ENCODE data around the gene TMEM263. TPM values are rescaled to one million over a fixed set of nuclear protein-coding genes. Genes with fewer than 3 reads are reported as not detected.

Gene TMEM263
- total RNA-seq, 1 donor from 2014 or later, result 160 TPM

DNA sequence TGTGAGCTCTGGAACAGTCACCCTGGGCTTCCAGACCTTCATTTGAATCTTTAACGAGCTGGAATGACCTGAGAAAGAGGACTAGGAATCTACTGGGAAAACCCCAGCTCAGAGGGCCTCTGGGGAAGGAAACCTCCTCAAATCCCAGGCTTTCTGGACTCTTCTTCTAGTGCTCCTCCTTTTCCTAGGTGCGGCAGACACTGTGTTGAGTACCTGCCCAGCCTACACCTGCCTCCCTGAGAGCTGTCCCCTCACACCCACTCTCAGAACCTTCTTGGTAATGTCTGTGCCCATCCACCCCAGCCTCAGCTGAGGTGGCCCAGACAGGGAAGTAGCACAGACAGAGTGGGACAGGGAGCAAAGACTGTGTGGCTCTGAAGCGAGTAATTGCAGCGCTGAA is 47.9 kb upstream of the TMEM263 start:
- Mint-ChIP-seq H3K4me3 (ENCODE audit: unreplicated experiment) (no peak overlapping the region), H3K27me3 (ENCODE audit: low read depth, unreplicated experiment) (peaks cover 19% of the 10 kb centered on the region), H3K27ac (ENCODE audit: unreplicated experiment) (no peak overlapping the region), H3K4me1 (ENCODE audit: low read depth, unreplicated experiment) (no peaks in the 10 kb centered on the region), H3K9me3 (ENCODE audit: unreplicated experiment) (peaks cover 2% of the 10 kb centered on the region), H3K36me3 (ENCODE audit: low read depth, unreplicated experiment) (no peaks in the 10 kb centered on the region)
- Histone ChIP-seq H3K9me3 (ENCODE audit: insufficient read depth, low read depth, low read length) (no peaks in the 10 kb centered on the region), H3K27ac (ENCODE audit: low read depth, low read length) (no peak overlapping the region), H3K36me3 (ENCODE audit: insufficient read depth, low read length) (no peaks in the 10 kb centered on the region), H3K4me3 (ENCODE audit: insufficient read depth, low read depth, low read length) (no peak overlapping the region), H3K79me2 (ENCODE audit: insufficient read depth, low read length) (no peaks in the 10 kb centered on the region), H3K4me1 (ENCODE audit: insufficient read depth, low read length) (no peaks in the 10 kb centered on the region), H3K4me2 (ENCODE audit: low read length) (no peak overlapping the region), H3K27me3 (ENCODE audit: insufficient read depth, low read length) (no peaks in the 10 kb centered on the region), H3K9ac (ENCODE audit: low read length) (no peak overlapping the region), H2AFZ (ENCODE audit: low read depth, low read length) (no peak overlapping the region), H4K20me1 (ENCODE audit: insufficient read depth, low read length) (no peaks in the 10 kb centered on the region)
- DNase-seq (ENCODE audit: low read depth) (no peak), FAIRE-seq (no peak)
- TF ChIP-seq, protein P1, sequence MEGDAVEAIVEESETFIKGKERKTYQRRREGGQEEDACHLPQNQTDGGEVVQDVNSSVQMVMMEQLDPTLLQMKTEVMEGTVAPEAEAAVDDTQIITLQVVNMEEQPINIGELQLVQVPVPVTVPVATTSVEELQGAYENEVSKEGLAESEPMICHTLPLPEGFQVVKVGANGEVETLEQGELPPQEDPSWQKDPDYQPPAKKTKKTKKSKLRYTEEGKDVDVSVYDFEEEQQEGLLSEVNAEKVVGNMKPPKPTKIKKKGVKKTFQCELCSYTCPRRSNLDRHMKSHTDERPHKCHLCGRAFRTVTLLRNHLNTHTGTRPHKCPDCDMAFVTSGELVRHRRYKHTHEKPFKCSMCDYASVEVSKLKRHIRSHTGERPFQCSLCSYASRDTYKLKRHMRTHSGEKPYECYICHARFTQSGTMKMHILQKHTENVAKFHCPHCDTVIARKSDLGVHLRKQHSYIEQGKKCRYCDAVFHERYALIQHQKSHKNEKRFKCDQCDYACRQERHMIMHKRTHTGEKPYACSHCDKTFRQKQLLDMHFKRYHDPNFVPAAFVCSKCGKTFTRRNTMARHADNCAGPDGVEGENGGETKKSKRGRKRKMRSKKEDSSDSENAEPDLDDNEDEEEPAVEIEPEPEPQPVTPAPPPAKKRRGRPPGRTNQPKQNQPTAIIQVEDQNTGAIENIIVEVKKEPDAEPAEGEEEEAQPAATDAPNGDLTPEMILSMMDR (IDR thresholded peaks at IDR 0.05; ENCODE audit: insufficient read depth, low read depth, low read length), result no peak
- TF ChIP-seq EZH2 (IDR thresholded peaks at IDR 0.05; ENCODE audit: insufficient read depth, low read length), result no peak

DNA sequence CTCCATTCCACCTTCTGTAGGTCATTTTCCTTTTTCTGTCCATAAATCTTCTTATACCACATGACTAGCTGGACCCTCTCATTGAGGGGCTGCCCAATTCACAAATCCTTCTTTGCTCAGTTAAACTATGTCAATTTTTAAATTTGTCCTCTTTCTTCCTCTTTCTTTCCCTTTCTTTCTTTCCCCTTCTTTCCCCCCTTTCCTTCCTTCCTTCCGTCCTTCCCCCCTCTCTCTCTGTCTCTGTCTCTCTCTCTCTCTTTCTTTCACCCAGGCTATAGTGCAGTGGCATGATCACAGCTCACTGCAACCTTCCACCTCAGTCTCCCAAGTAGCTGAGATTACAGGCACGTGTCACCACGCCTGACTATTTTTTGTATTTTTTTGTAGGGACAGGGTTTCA is 47.1 kb upstream of the TMEM263 start:
- no peak for DNase-seq (ENCODE audit: low read depth)
- Histone ChIP-seq H3K4me2 (ENCODE audit: low read length) (no peak overlapping the region), H3K4me1 (ENCODE audit: insufficient read depth, low read length) (no peaks in the 10 kb centered on the region), H3K36me3 (ENCODE audit: insufficient read depth, low read length) (no peaks in the 10 kb centered on the region), H3K27ac (ENCODE audit: low read depth, low read length) (no peak overlapping the region), H3K27me3 (ENCODE audit: insufficient read depth, low read length) (no peaks in the 10 kb centered on the region), H4K20me1 (ENCODE audit: insufficient read depth, low read length) (no peaks in the 10 kb centered on the region), H3K79me2 (ENCODE audit: insufficient read depth, low read length) (no peaks in the 10 kb centered on the region), H3K4me3 (ENCODE audit: insufficient read depth, low read depth, low read length) (no peak overlapping the region), H2AFZ (ENCODE audit: low read depth, low read length) (no peak overlapping the region), H3K9me3 (ENCODE audit: insufficient read depth, low read depth, low read length) (no peaks in the 10 kb centered on the region), H3K9ac (ENCODE audit: low read length) (no peak overlapping the region)
- H3K9me3 Mint-ChIP-seq (ENCODE audit: unreplicated experiment), result peaks cover 2% of the 10 kb centered on the region
- no peak overlapping the region for H3K4me3 Mint-ChIP-seq (ENCODE audit: unreplicated experiment)
- no peak for FAIRE-seq
- H3K36me3 Mint-ChIP-seq (ENCODE audit: low read depth, unreplicated experiment), result no peaks in the 10 kb centered on the region
- H3K27ac Mint-ChIP-seq (ENCODE audit: unreplicated experiment), result no peak overlapping the region
- H3K27me3 Mint-ChIP-seq (ENCODE audit: low read depth, unreplicated experiment), result peaks cover 15% of the 10 kb centered on the region
- TF ChIP-seq, protein P1 (IDR thresholded peaks at IDR 0.05; ENCODE audit: insufficient read depth, low read depth, low read length), result no peak
- TF ChIP-seq EZH2 (IDR thresholded peaks at IDR 0.05; ENCODE audit: insufficient read depth, low read length), result no peak
- H3K4me1 Mint-ChIP-seq (ENCODE audit: low read depth, unreplicated experiment), result no peaks in the 10 kb centered on the region

DNA sequence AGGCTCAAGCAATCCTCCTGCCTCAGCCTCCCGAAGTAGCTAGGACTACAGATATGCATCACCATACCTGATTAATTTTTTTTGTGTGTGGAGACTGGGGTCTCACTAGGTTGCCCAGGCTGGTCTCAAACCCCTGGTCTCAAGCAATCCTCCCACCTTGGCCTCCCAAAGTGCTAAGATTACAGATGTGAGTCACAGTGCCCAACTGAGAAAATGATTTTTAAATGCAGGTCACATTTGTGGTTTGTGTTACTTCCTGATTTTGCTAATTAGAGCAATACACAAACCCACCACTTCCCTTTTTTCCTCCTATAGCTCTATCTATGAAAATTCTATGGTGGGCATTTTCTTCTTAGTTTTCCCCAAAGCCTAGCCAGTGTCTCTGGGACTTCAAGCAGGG is 45.5 kb upstream of the TMEM263 start:
- Mint-ChIP-seq H3K9me3 (ENCODE audit: unreplicated experiment) (peaks cover 2% of the 10 kb centered on the region), H3K27me3 (ENCODE audit: low read depth, unreplicated experiment) (peaks cover 12% of the 10 kb centered on the region), H3K27ac (ENCODE audit: unreplicated experiment) (no peak overlapping the region), H3K4me3 (ENCODE audit: unreplicated experiment) (no peak overlapping the region), H3K36me3 (ENCODE audit: low read depth, unreplicated experiment) (no peaks in the 10 kb centered on the region), H3K4me1 (ENCODE audit: low read depth, unreplicated experiment) (no peaks in the 10 kb centered on the region)
- H3K79me2 ChIP-seq (ENCODE audit: insufficient read depth, low read length), result no peaks in the 10 kb centered on the region
- H2AFZ ChIP-seq (ENCODE audit: low read depth, low read length), result no peak overlapping the region
- no peaks in the 10 kb centered on the region for H3K9me3 ChIP-seq (ENCODE audit: insufficient read depth, low read depth, low read length)
- no peaks in the 10 kb centered on the region for H3K27me3 ChIP-seq (ENCODE audit: insufficient read depth, low read length)
- no peaks in the 10 kb centered on the region for H4K20me1 ChIP-seq (ENCODE audit: insufficient read depth, low read length)
- TF ChIP-seq, protein P1 (IDR thresholded peaks at IDR 0.05; ENCODE audit: insufficient read depth, low read depth, low read length), result no peak
- no peak for TF ChIP-seq EZH2 (IDR thresholded peaks at IDR 0.05; ENCODE audit: insufficient read depth, low read length)
- H3K4me1 ChIP-seq (ENCODE audit: insufficient read depth, low read length), result no peaks in the 10 kb centered on the region
- DNase-seq (ENCODE audit: low read depth) (no peak), FAIRE-seq (no peak)
- H3K4me2 ChIP-seq (ENCODE audit: low read length), result no peak overlapping the region
- no peak overlapping the region for H3K9ac ChIP-seq (ENCODE audit: low read length)
- H3K4me3 ChIP-seq (ENCODE audit: insufficient read depth, low read depth, low read length), result no peak overlapping the region
- no peaks in the 10 kb centered on the region for H3K36me3 ChIP-seq (ENCODE audit: insufficient read depth, low read length)
- H3K27ac ChIP-seq (ENCODE audit: low read depth, low read length), result no peak overlapping the region
